ENCODE measurements around the gene KMO.

- TF ChIP-seq CTCF (IDR thresholded peaks at IDR 0.05) (no peak), POLR2A (IDR thresholded peaks at IDR 0.05) (no peak)
Measured at GRCh38 chr1:241582921-241583321, 50.7 kb downstream of the KMO start.

All from adrenal gland (tissue), 5 donors.